ENCODE measurements around the gene HELQ.

DNA sequence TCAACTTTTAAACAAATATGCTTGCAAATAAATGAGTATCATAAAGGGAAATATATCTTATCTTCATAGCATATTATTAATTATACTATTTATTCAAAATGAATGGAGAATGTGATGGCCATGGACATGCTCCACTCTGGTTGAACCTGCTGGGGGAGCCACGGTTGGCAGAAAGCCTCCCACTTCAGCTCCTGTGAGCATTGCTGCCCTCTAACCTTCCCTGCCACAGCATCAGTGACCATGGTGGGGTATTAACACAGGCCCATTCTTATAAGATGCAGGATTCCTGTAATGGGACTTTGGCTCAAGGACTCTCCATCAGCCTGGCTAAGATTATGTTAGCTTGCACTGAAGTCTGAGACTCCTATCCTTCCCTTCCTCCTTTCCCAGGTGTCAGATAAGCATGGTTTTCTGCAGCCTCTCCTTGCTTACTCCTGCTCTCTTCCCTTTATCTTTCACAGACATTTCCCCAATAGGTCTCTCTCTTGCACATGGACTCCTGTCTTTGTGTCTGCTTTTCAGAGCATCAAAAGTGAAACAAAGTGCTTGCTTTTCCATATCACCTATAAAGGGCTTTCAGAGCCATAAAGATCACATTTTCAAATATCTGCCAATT is 34.2 kb upstream of the HELQ start:
- no peak for TF ChIP-seq POLR2A (IDR thresholded peaks at IDR 0.05)
- TF ChIP-seq, protein P1, sequence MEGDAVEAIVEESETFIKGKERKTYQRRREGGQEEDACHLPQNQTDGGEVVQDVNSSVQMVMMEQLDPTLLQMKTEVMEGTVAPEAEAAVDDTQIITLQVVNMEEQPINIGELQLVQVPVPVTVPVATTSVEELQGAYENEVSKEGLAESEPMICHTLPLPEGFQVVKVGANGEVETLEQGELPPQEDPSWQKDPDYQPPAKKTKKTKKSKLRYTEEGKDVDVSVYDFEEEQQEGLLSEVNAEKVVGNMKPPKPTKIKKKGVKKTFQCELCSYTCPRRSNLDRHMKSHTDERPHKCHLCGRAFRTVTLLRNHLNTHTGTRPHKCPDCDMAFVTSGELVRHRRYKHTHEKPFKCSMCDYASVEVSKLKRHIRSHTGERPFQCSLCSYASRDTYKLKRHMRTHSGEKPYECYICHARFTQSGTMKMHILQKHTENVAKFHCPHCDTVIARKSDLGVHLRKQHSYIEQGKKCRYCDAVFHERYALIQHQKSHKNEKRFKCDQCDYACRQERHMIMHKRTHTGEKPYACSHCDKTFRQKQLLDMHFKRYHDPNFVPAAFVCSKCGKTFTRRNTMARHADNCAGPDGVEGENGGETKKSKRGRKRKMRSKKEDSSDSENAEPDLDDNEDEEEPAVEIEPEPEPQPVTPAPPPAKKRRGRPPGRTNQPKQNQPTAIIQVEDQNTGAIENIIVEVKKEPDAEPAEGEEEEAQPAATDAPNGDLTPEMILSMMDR (IDR thresholded peaks at IDR 0.05), result no peak

Data from tibial nerve (tissue), 3 donors.